HCT116 (cell line): ENCODE data around the gene PAPOLB. TPM values are rescaled to one million over a fixed set of nuclear protein-coding genes. Genes with fewer than 3 reads are reported as not detected.

Experiments used
- ATAC-seq: fragments of 200-7000 bp; cut with Tn5 transposase; 2 replicates; pipeline ENCODE4 v1.9.1; 2020; ENCODE audit warnings: mild to moderate bottlenecking, moderate library complexity
- BruUV-seq: library from RNA; stranded (reverse); fragments of 400-500 nt; replicated peaks from 2 replicates; lab custom pipeline; 2021; lab: Mats Ljungman, UMichigan
- CTCF ChIA-PET: fragments of 300-600 bp; sonication (Branson Sonifier 250); formaldehyde crosslinking; loops from one replicate; lab custom pipeline; 2021; ENCODE audit warnings: antibody characterized with exemption; lab: Charles Lee
- POLR2A ChIA-PET: fragments of 300-600, 350-600 bp; sonication (Branson Sonifier 250); formaldehyde crosslinking; loops from one replicate; lab custom pipeline; 2021; ENCODE audit warnings: antibody characterized with exemption; lab: Charles Lee
- RAD21 ChIA-PET, 2 experiments: fragments of 300-600 bp; sonication (Branson Sonifier 250); formaldehyde crosslinking; loops; one replicate each; lab custom pipeline; 2023; ENCODE audit warnings: low total read pairs in 2 of 2; ENCODE audit not compliant: uncharacterized antibody in 2 of 2, unreplicated experiment in 2 of 2, low non-redundant PET in 1 of 2; lab: Charles Lee
- DNase-seq: peaks from one replicate; pipeline ENCODE4 v3.0.0-alpha.2; 2010; ENCODE audit warnings: low read depth, low spot score
- H2AFZ ChIP-seq: fragments of 200-600 bp; shearing (Covaris generic), sonication (generic); 2 replicates; pipeline ENCODE4 v1.6.1; 2017; ENCODE audit warnings: low read depth, mixed run types, mixed read lengths, antibody characterized with exemption, low read length; ENCODE audit not compliant: poor library complexity, severe bottlenecking
- H3K27ac ChIP-seq: 2 replicates; pipeline ENCODE4 v1.5.1; 2012; ENCODE audit warnings: low read depth, low read length
- H3K27me3 ChIP-seq: fragments of 200-600 bp; sonication (generic); 2 replicates; pipeline ENCODE4 v1.6.1; 2016; ENCODE audit warnings: mixed run types, low read length, mixed read lengths; ENCODE audit not compliant: insufficient read depth
- H3K36me3 ChIP-seq, 2 experiments: fragments of 200-500 bp in 1 of 2; fragments of 200-600 bp in 1 of 2; sonication (Bioruptor generic) in 1 of 2; sonication (generic) in 1 of 2; 2 replicates each; pipeline versions ENCODE4 v1.5.1 to v1.6.1; 2014 to 2016; ENCODE audit warnings: low read length in 2 of 2, inconsistent platforms in 1 of 2, mixed read lengths in 1 of 2, mixed run types in 1 of 2; ENCODE audit not compliant: insufficient read depth in 2 of 2, control insufficient read depth in 1 of 2
- H3K4me1 ChIP-seq, 2 experiments: fragments of 200-600 bp in 1 of 2; sonication (generic) in 1 of 2; 2 replicates each; pipeline versions ENCODE4 v1.5.1 to v1.6.1; 2012 to 2017; ENCODE audit warnings: low read length in 2 of 2, inconsistent platforms in 1 of 2, mild to moderate bottlenecking in 1 of 2, mixed read lengths in 1 of 2, mixed run types in 1 of 2, moderate library complexity in 1 of 2; ENCODE audit not compliant: insufficient read depth in 2 of 2, control insufficient read depth in 1 of 2
- H3K4me2 ChIP-seq: fragments of 200-600 bp; sonication (generic); 2 replicates; pipeline ENCODE4 v1.6.1; 2017; ENCODE audit warnings: mixed run types, low read length, mixed read lengths
- H3K4me3 ChIP-seq, 2 experiments: fragments of 200-600 bp in 1 of 2; sonication (generic) in 1 of 2; replicated peaks in 1 of 2; 2 replicates each; pipeline ENCODE4 v1.5.1; 2011 to 2016; ENCODE audit warnings: low read length in 2 of 2, control low read depth in 1 of 2, low read depth in 1 of 2, mild to moderate bottlenecking in 1 of 2, mixed read lengths in 1 of 2, mixed run types in 1 of 2
- H3K79me2 ChIP-seq: fragments of 200-600 bp; sonication (generic); 2 replicates; pipeline ENCODE4 v1.6.1; 2017; ENCODE audit warnings: mild to moderate bottlenecking, mixed run types, low read length, moderate library complexity, mixed read lengths; ENCODE audit not compliant: insufficient read depth
- H3K9ac ChIP-seq: fragments of 200-600 bp; sonication (generic); 2 replicates; pipeline ENCODE4 v1.6.1; 2016; ENCODE audit warnings: low read length, mixed read lengths
- H3K9me2 ChIP-seq: fragments of 200-600 bp; sonication (generic), shearing (Covaris generic); 2 replicates; pipeline ENCODE4 v1.6.1; 2017; ENCODE audit warnings: mixed run types, mild to moderate bottlenecking, moderate library complexity; ENCODE audit not compliant: insufficient read depth
- H3K9me3 ChIP-seq, 2 experiments: fragments of 200-500 bp in 1 of 2; fragments of 200-600 bp in 1 of 2; sonication (Bioruptor generic) in 1 of 2; sonication (generic) in 1 of 2; 2 replicates each; pipeline ENCODE4 v1.6.1; 2014 to 2017; ENCODE audit warnings: low read length in 2 of 2, mixed read lengths in 2 of 2, inconsistent platforms in 1 of 2, low read depth in 1 of 2, mild to moderate bottlenecking in 1 of 2, mixed run types in 1 of 2, moderate library complexity in 1 of 2; ENCODE audit not compliant: control insufficient read depth in 1 of 2, insufficient read depth in 1 of 2
- H4K20me1 ChIP-seq: fragments of 200-600 bp; sonication (generic), shearing (Covaris generic); 2 replicates; pipeline ENCODE4 v1.6.1; 2017; ENCODE audit warnings: mixed run types, mild to moderate bottlenecking, moderate library complexity; ENCODE audit not compliant: insufficient read depth
- ATF3 ChIP-seq: IDR thresholded peaks from 2 replicates; pipeline ENCODE4 v1.6.1; 2012
- EGR1 ChIP-seq: IDR thresholded peaks from 2 replicates; pipeline ENCODE4 v1.6.1; 2012; ENCODE audit warnings: low read depth
- ELF1 ChIP-seq: IDR thresholded peaks from 2 replicates; pipeline ENCODE4 v1.6.1; 2012; ENCODE audit warnings: low read depth, borderline replicate concordance
- EZH2phosphoT487 ChIP-seq: fragments of 200-600 bp; IDR thresholded peaks from 2 replicates; pipeline ENCODE4 v1.6.1; 2018; ENCODE audit warnings: antibody characterized with exemption, borderline replicate concordance
- FOSL1 ChIP-seq: IDR thresholded peaks from 2 replicates; pipeline ENCODE4 v1.6.1; 2012; ENCODE audit warnings: low read depth
- MAX ChIP-seq: IDR thresholded peaks from 2 replicates; pipeline ENCODE4 v1.6.1; 2012
- RAD21 ChIP-seq: IDR thresholded peaks from 2 replicates; pipeline ENCODE4 v1.6.1; 2012; ENCODE audit warnings: low read depth, mild to moderate bottlenecking
- SIN3A ChIP-seq: IDR thresholded peaks from 2 replicates; pipeline ENCODE4 v1.6.1; 2012; ENCODE audit warnings: low read depth
- TCF7L2 ChIP-seq: IDR thresholded peaks from 2 replicates; pipeline ENCODE4 v1.7.0; 2011; ENCODE audit warnings: borderline replicate concordance, inconsistent platforms; ENCODE audit not compliant: insufficient read depth, insufficient read length; ENCODE audit errors: extremely low read depth
- YY1 ChIP-seq: IDR thresholded peaks from 2 replicates; pipeline ENCODE4 v1.6.1; 2011; ENCODE audit warnings: low read length, low read depth, moderate library complexity, mild to moderate bottlenecking; ENCODE audit not compliant: insufficient replicate concordance; ENCODE audit errors: extremely low read depth
- ZBTB33 ChIP-seq: IDR thresholded peaks from 2 replicates; pipeline ENCODE4 v1.6.1; 2011; ENCODE audit warnings: mild to moderate bottlenecking, low read length, moderate library complexity; ENCODE audit not compliant: insufficient replicate concordance; ENCODE audit errors: extremely low read depth
- ZFX ChIP-seq: fragments of 450-650 bp; IDR thresholded peaks from 2 replicates; pipeline ENCODE4 v1.6.1; 2017
- ZNF274 ChIP-seq: fragments of 200-500 bp; sonication (Bioruptor generic); IDR thresholded peaks from 2 replicates; pipeline ENCODE4 v1.6.1; 2014; ENCODE audit warnings: mild to moderate bottlenecking, low read depth, low read length, inconsistent platforms
- intact Hi-C: fragments of 100-400 bp; cut with micrococcal nuclease; formaldehyde crosslinking; loops from 2 replicates; pipeline ENCODE4 v1.10.0; 2022
- total RNA-seq: library from RNA; stranded (reverse); gene quantifications from one replicate; pipeline ENCODE4 v1.2.1, GENCODE V29; 2021; ENCODE audit not compliant: unreplicated experiment

Gene PAPOLB
- total RNA-seq, 1 experiment from 2014 or later = 0.20 TPM

GRCh38 chr7:4879396-4880081 is 17.7 kb upstream of the PAPOLB start:
- H3K9me2 ChIP-seq = no peaks in the 10 kb centered on the region
- ChIA-PET RAD21 (no interaction called here), POLR2A (no interaction called here), CTCF (no interaction called here)
- H3K4me2 ChIP-seq = no peak overlapping the region
- DNase-seq (no peak), ATAC-seq (no peak)
- H3K9ac ChIP-seq = no peak overlapping the region
- no TSS peak for BruUV-seq
- H2AFZ ChIP-seq = no peak overlapping the region
- H3K36me3 ChIP-seq = no peaks in the 10 kb centered on the region; a peak in 1 of 4 replicates
- no peak overlapping the region for H3K4me3 ChIP-seq
- no peaks in the 10 kb centered on the region for H4K20me1 ChIP-seq
- no peak for TF ChIP-seq ZFX
- TF ChIP-seq EZH2phosphoT487 = no peak
- TF ChIP-seq EGR1 = no peak
- peaks cover 0 to 8% of the 10 kb centered on the region in 2 experiments; a peak in 2 of 4 replicates for H3K4me1 ChIP-seq
- H3K79me2 ChIP-seq = 0 out of 2 replicates have a peak, but pooled peaks cover 4% of the 10 kb centered on the region
- H3K27ac ChIP-seq = no peak overlapping the region
- intact Hi-C loops = no loop called here
- H3K27me3 ChIP-seq = no peaks in the 10 kb centered on the region
- no peaks in the 10 kb centered on the region for H3K9me3 ChIP-seq

- DNase-seq = no peak
- Histone ChIP-seq H3K9me3 (no peaks in the 10 kb centered on the region), H3K9me2 (no peaks in the 10 kb centered on the region), H2AFZ (no peak overlapping the region), H3K4me3 (no peak overlapping the region), H3K4me1 (peaks cover 0 to 8% of the 10 kb centered on the region in 2 experiments; a peak in 2 of 4 replicates), H3K9ac (no peak overlapping the region), H3K27ac (no peak overlapping the region), H3K27me3 (no peaks in the 10 kb centered on the region), H3K36me3 (no peaks in the 10 kb centered on the region; a peak in 1 of 4 replicates), H3K4me2 (no peak overlapping the region), H3K79me2 (0 out of 2 replicates have a peak, but pooled peaks cover 4% of the 10 kb centered on the region), H4K20me1 (no peaks in the 10 kb centered on the region)
- TF ChIP-seq ZBTB33 (no peak), ZNF274 (no peak), TCF7L2 (no peak), ELF1 (no peak), SIN3A (no peak), YY1 (no peak), RAD21 (no peak), MAX (no peak), ATF3 (no peak), FOSL1 (no peak)
- ChIA-PET POLR2A (no interaction called here), CTCF (no interaction called here), RAD21 (no interaction called here)
- intact Hi-C loops = no loop called here
- BruUV-seq = no TSS peak
- no peak for ATAC-seq
These were observed 16.8 kb upstream of the PAPOLB start for GRCh38 chr7:4878336-4879335.
